H1 (cell line): Measurements from ENCODE around the gene UGT2A2.

Source experiments
- EZH2 ChIP-seq: fragments of 200-600 bp; sonication (generic); IDR thresholded peaks from 2 replicates; pipeline ENCODE4 v1.7.1; 2012; ENCODE audit warnings: low read depth, mild to moderate bottlenecking, moderate library complexity, low read length, inconsistent platforms; ENCODE audit not compliant: severe bottlenecking
- GTF2F1 ChIP-seq: IDR thresholded peaks from 2 replicates; pipeline ENCODE4 v1.6.1; 2012; ENCODE audit warnings: low read depth, low read length, improper control_type of control experiment, borderline replicate concordance
- POLR2A ChIP-seq, 2 experiments: IDR thresholded peaks; 1 replicate in 1 of 2; 2 replicates in 1 of 2; pipeline ENCODE4 v1.6.1; 2011; ENCODE audit warnings: low read depth in 2 of 2, low read length in 2 of 2, mild to moderate bottlenecking in 2 of 2; ENCODE audit errors: control extremely low read depth in 1 of 2
- POLR2AphosphoS5 ChIP-seq: IDR thresholded peaks from 2 replicates; pipeline ENCODE4 v1.6.1; 2011; ENCODE audit warnings: low read depth, low read length
- TF ChIP-seq, protein P1 (sequence below), 3 experiments: IDR thresholded peaks; 1 replicate in 2 of 3; 2 replicates in 1 of 3; pipeline versions ENCODE4 v1.5.1 to v1.6.1; 2011; ENCODE audit warnings: low read length in 3 of 3, mild to moderate bottlenecking in 3 of 3, inconsistent platforms in 2 of 3, low read depth in 1 of 3, moderate library complexity in 1 of 3; ENCODE audit not compliant: insufficient read depth in 1 of 3; ENCODE audit errors: control extremely low read depth in 1 of 3

DNA sequence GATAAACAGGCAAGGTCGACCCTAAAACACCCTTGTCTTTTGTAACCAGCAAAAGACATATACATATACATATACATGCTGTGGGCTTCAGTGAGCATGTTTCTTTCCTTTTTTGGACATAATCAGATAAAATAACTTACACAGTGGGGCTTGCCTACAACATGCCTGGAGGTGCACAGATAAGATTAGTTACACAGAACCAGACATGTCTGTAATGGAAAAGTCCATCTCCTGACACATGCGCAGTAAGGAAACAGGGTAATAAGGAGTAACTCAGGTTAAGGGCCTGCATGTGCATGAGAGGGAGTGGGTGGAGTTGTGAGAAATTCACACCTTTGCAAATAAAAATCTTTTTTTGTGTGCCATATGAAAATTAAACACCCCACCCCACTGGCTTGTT is 10.2 kb upstream of the UGT2A2 start:
- TF ChIP-seq POLR2AphosphoS5 = no peak
- TF ChIP-seq, protein P1, sequence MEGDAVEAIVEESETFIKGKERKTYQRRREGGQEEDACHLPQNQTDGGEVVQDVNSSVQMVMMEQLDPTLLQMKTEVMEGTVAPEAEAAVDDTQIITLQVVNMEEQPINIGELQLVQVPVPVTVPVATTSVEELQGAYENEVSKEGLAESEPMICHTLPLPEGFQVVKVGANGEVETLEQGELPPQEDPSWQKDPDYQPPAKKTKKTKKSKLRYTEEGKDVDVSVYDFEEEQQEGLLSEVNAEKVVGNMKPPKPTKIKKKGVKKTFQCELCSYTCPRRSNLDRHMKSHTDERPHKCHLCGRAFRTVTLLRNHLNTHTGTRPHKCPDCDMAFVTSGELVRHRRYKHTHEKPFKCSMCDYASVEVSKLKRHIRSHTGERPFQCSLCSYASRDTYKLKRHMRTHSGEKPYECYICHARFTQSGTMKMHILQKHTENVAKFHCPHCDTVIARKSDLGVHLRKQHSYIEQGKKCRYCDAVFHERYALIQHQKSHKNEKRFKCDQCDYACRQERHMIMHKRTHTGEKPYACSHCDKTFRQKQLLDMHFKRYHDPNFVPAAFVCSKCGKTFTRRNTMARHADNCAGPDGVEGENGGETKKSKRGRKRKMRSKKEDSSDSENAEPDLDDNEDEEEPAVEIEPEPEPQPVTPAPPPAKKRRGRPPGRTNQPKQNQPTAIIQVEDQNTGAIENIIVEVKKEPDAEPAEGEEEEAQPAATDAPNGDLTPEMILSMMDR (IDR thresholded peaks at IDR 0.05; ENCODE audit: control extremely low read depth in 1 of 3, insufficient read depth in 1 of 3, low read depth in 1 of 3, low read length in 3 of 3) = no peak
- no peak for TF ChIP-seq POLR2A (IDR thresholded peaks at IDR 0.05; ENCODE audit: control extremely low read depth in 1 of 2, low read depth in 2 of 2, low read length in 2 of 2)
- no peak for TF ChIP-seq GTF2F1
- no peak for TF ChIP-seq EZH2
